Measurements from ENCODE around the gene SPATA20. TPM values are rescaled to one million over a fixed set of nuclear protein-coding genes. Genes with fewer than 3 reads are reported as not detected.

SPATA20 gene
- total and polyA plus RNA-seq, 4 donors = 15.6 to 42.4 (median 19.6) TPM

DNA sequence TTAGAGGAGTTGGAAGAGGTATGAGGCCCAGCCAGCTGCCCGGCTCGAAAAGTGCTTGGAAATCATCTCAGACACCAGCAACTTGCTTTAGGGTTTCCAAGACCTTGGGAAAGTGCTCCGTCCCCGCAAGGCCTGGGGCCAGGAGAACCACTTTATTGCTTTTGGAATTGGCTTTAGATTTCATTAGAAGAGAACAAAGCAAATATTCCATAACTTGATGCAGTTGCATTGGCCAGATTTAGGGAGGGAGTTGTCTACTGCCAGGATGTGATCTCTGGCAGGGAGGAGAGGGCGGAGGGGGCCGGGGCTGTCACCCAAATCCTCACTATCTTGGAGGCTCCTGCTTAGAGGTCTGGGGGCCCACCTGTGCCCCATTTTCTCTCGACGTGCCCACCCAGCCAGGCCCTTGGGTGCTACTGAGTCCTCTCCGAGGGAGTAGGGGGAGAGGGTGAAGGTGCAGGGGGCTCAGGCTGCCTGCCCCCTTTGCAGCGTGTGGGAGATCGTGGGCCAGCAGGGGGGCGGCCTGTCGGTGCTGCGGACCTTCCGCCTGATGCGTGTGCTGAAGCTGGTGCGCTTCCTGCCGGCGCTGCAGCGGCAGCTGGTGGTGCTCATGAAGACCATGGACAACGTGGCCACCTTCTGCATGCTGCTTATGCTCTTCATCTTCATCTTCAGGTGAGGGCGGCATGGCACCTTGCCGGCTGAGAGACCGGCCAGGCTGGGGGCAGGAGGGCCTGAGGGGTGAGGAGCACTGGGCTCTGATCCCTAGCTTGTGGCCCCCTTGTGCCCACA, 44.2 kb downstream of the SPATA20 start:
- Histone ChIP-seq H3K4me3 (ENCODE audit: low read depth in 1 of 3, low read length in 3 of 3) (no peak overlapping the region), H3K9me3 (ENCODE audit: control insufficient read depth in 4 of 4, low read length in 3 of 4) (no peaks in the 10 kb centered on the region), H3K9ac (ENCODE audit: low read depth in 1 of 2, low read length in 2 of 2) (no peak overlapping the region), H3K27me3 (ENCODE audit: control insufficient read depth in 4 of 4, insufficient read depth in 4 of 4, low read length in 3 of 4) (no peaks in the 10 kb centered on the region), H3K4me1 (ENCODE audit: control insufficient read depth in 4 of 4, insufficient read depth in 4 of 4, low read length in 3 of 4) (peaks cover 0 to 10% (median 7%) of the 10 kb centered on the region in 4 donors), H3K36me3 (ENCODE audit: control insufficient read depth in 4 of 4, insufficient read depth in 3 of 4, low read depth in 1 of 4, low read length in 3 of 4) (no peaks in the 10 kb centered on the region), H3K27ac (ENCODE audit: low read depth in 1 of 2, low read length in 2 of 2) (no peak overlapping the region)
- TF ChIP-seq NR2F2 (IDR thresholded peaks at IDR 0.05) (no peak), FOXA2 (IDR thresholded peaks at IDR 0.05) (no peak), EGR1 (IDR thresholded peaks at IDR 0.05; ENCODE audit: low read depth in 2 of 2) (no peak), FOXA1 (IDR thresholded peaks at IDR 0.05) (no peak)
- TF ChIP-seq, protein P1, sequence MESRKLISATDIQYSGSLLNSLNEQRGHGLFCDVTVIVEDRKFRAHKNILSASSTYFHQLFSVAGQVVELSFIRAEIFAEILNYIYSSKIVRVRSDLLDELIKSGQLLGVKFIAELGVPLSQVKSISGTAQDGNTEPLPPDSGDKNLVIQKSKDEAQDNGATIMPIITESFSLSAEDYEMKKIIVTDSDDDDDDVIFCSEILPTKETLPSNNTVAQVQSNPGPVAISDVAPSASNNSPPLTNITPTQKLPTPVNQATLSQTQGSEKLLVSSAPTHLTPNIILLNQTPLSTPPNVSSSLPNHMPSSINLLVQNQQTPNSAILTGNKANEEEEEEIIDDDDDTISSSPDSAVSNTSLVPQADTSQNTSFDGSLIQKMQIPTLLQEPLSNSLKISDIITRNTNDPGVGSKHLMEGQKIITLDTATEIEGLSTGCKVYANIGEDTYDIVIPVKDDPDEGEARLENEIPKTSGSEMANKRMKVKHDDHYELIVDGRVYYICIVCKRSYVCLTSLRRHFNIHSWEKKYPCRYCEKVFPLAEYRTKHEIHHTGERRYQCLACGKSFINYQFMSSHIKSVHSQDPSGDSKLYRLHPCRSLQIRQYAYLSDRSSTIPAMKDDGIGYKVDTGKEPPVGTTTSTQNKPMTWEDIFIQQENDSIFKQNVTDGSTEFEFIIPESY (IDR thresholded peaks at IDR 0.05) = no peak
- WGBS = 98% methylated on average over 24 of the region's 24 CpGs
- DNase-seq (ENCODE audit: low spot score) = no peak

DNA sequence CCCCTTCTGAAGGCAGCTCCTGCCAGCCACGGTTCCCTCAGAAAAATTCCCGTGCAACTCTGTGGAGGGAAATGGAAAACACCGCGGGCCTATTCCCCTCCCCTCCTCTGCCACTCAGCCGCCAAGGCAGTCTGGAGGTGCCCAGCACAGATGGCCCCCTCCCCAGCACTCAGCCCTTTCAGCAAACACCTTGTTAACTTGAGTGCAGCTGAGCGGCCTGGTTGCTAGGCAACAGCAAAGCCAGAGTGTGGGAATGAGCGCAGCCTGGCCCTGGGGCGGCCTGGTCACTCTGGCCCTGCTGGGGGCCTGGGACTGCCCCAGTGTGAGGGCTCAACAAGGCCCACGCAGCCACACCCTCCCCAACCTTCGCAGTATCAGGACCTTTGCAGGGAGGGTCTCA, 46.3 kb downstream of the SPATA20 start:
- H3K9me3 ChIP-seq (ENCODE audit: control insufficient read depth in 4 of 4, low read length in 3 of 4) = no peaks in the 10 kb centered on the region
- no peak overlapping the region for H3K4me3 ChIP-seq (ENCODE audit: low read depth in 1 of 3, low read length in 3 of 3)
- H3K27ac ChIP-seq (ENCODE audit: low read depth in 1 of 2, low read length in 2 of 2) = no peak overlapping the region
- TF ChIP-seq TAF1 (conservative IDR thresholded peaks at IDR 0.05) = no peak
- no peak for TF ChIP-seq YY1 (IDR thresholded peaks at IDR 0.05)
- TF ChIP-seq, protein P2, sequence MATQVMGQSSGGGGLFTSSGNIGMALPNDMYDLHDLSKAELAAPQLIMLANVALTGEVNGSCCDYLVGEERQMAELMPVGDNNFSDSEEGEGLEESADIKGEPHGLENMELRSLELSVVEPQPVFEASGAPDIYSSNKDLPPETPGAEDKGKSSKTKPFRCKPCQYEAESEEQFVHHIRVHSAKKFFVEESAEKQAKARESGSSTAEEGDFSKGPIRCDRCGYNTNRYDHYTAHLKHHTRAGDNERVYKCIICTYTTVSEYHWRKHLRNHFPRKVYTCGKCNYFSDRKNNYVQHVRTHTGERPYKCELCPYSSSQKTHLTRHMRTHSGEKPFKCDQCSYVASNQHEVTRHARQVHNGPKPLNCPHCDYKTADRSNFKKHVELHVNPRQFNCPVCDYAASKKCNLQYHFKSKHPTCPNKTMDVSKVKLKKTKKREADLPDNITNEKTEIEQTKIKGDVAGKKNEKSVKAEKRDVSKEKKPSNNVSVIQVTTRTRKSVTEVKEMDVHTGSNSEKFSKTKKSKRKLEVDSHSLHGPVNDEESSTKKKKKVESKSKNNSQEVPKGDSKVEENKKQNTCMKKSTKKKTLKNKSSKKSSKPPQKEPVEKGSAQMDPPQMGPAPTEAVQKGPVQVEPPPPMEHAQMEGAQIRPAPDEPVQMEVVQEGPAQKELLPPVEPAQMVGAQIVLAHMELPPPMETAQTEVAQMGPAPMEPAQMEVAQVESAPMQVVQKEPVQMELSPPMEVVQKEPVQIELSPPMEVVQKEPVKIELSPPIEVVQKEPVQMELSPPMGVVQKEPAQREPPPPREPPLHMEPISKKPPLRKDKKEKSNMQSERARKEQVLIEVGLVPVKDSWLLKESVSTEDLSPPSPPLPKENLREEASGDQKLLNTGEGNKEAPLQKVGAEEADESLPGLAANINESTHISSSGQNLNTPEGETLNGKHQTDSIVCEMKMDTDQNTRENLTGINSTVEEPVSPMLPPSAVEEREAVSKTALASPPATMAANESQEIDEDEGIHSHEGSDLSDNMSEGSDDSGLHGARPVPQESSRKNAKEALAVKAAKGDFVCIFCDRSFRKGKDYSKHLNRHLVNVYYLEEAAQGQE (IDR thresholded peaks at IDR 0.05) = no peak
- TF ChIP-seq EGR1 (IDR thresholded peaks at IDR 0.05; ENCODE audit: low read depth in 2 of 2) = no peak
- TF ChIP-seq, protein P3, sequence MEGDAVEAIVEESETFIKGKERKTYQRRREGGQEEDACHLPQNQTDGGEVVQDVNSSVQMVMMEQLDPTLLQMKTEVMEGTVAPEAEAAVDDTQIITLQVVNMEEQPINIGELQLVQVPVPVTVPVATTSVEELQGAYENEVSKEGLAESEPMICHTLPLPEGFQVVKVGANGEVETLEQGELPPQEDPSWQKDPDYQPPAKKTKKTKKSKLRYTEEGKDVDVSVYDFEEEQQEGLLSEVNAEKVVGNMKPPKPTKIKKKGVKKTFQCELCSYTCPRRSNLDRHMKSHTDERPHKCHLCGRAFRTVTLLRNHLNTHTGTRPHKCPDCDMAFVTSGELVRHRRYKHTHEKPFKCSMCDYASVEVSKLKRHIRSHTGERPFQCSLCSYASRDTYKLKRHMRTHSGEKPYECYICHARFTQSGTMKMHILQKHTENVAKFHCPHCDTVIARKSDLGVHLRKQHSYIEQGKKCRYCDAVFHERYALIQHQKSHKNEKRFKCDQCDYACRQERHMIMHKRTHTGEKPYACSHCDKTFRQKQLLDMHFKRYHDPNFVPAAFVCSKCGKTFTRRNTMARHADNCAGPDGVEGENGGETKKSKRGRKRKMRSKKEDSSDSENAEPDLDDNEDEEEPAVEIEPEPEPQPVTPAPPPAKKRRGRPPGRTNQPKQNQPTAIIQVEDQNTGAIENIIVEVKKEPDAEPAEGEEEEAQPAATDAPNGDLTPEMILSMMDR (IDR thresholded peaks at IDR 0.05; ENCODE audit: low read depth, low read length, missing input control) = no peak
- TF ChIP-seq RAD21 (IDR thresholded peaks at IDR 0.05) = no peak
- no peak for TF ChIP-seq HNF4A (conservative IDR thresholded peaks at IDR 0.05)
- no peak for TF ChIP-seq SP1 (IDR thresholded peaks at IDR 0.05)
- TF ChIP-seq, protein P4, sequence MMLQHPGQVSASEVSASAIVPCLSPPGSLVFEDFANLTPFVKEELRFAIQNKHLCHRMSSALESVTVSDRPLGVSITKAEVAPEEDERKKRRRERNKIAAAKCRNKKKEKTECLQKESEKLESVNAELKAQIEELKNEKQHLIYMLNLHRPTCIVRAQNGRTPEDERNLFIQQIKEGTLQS (IDR thresholded peaks at IDR 0.05) = no peak
- no peak for TF ChIP-seq JUND (IDR thresholded peaks at IDR 0.05)
- TF ChIP-seq GABPA (IDR thresholded peaks at IDR 0.05 in 1 of 2, conservative IDR thresholded peaks at IDR 0.05 in 1 of 2) = no peak
- TF ChIP-seq FOXA2 (IDR thresholded peaks at IDR 0.05) = no peak
- no peak for TF ChIP-seq RXRA (IDR thresholded peaks at IDR 0.05)
- TF ChIP-seq HNF4G (IDR thresholded peaks at IDR 0.05) = no peak
- TF ChIP-seq, protein P1 (IDR thresholded peaks at IDR 0.05) = no peak
- TF ChIP-seq, protein P5, sequence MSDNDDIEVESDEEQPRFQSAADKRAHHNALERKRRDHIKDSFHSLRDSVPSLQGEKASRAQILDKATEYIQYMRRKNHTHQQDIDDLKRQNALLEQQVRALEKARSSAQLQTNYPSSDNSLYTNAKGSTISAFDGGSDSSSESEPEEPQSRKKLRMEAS (IDR thresholded peaks at IDR 0.05) = no peak
- no peak for TF ChIP-seq FOXA1 (IDR thresholded peaks at IDR 0.05)
- TF ChIP-seq NR2F2 (IDR thresholded peaks at IDR 0.05) = no peak
- no peak overlapping the region for H3K9ac ChIP-seq (ENCODE audit: low read depth in 1 of 2, low read length in 2 of 2)
- 70% methylated on average over 10 of the region's 10 CpGs for whole genome bisulfite sequencing
- no peaks in the 10 kb centered on the region for H3K36me3 ChIP-seq (ENCODE audit: control insufficient read depth in 4 of 4, insufficient read depth in 3 of 4, low read depth in 1 of 4, low read length in 3 of 4)
- peaks cover 0 to 10% (median 7%) of the 10 kb centered on the region in 4 donors for H3K4me1 ChIP-seq (ENCODE audit: control insufficient read depth in 4 of 4, insufficient read depth in 4 of 4, low read length in 3 of 4)
- H3K27me3 ChIP-seq (ENCODE audit: control insufficient read depth in 4 of 4, insufficient read depth in 4 of 4, low read length in 3 of 4) = no peaks in the 10 kb centered on the region
- DNase-seq (ENCODE audit: low spot score) = no peak
